GM23248 (cell line): ENCODE data around the gene DHFR2. TPM values are rescaled to one million over a fixed set of nuclear protein-coding genes. Genes with fewer than 3 reads are reported as not detected.

Experiments
- DNase-seq: peaks from one replicate; pipeline ENCODE4 v3.0.0-alpha.2; 2015
- H2AFZ ChIP-seq: fragments of 200-600 bp; sonication (generic); 2 replicates; pipeline ENCODE4 v1.6.1; 2016; ENCODE audit warnings: antibody characterized with exemption
- H3F3A ChIP-seq: fragments of 200-600 bp; sonication (generic); 2 replicates; pipeline ENCODE4 v1.6.1; 2016; ENCODE audit warnings: mild to moderate bottlenecking, antibody characterized with exemption, mixed run types; ENCODE audit not compliant: insufficient read depth
- H3K27ac ChIP-seq: fragments of 200-600 bp; sonication (generic); 2 replicates; pipeline ENCODE4 v1.5.1; 2016; ENCODE audit warnings: mild to moderate bottlenecking
- H3K27me3 ChIP-seq: fragments of 200-600 bp; sonication (generic); replicated peaks from 2 replicates; pipeline ENCODE4 v1.6.1; 2016; ENCODE audit warnings: mild to moderate bottlenecking; ENCODE audit not compliant: insufficient read depth
- H3K36me3 ChIP-seq: fragments of 200-600 bp; sonication (generic); 2 replicates; pipeline ENCODE4 v1.6.1; 2016; ENCODE audit warnings: low read depth, mild to moderate bottlenecking
- H3K4me1 ChIP-seq: fragments of 200-600 bp; sonication (generic); 2 replicates; pipeline ENCODE4 v1.6.1; 2016; ENCODE audit warnings: mild to moderate bottlenecking; ENCODE audit not compliant: insufficient read depth
- H3K4me2 ChIP-seq: fragments of 200-600 bp; sonication (generic); one replicate; pipeline ENCODE4 v1.6.1; 2016; ENCODE audit warnings: mild to moderate bottlenecking; ENCODE audit not compliant: unreplicated experiment
- H3K4me3 ChIP-seq: fragments of 200-600 bp; sonication (generic); 2 replicates; pipeline ENCODE4 v1.5.1; 2016; ENCODE audit warnings: mild to moderate bottlenecking
- H3K79me2 ChIP-seq: fragments of 200-600 bp; sonication (generic); 2 replicates; pipeline ENCODE4 v1.6.1; 2016; ENCODE audit warnings: mild to moderate bottlenecking; ENCODE audit not compliant: insufficient read depth
- H3K9ac ChIP-seq: fragments of 200-600 bp; sonication (generic); 2 replicates; pipeline ENCODE4 v1.6.1; 2016; ENCODE audit warnings: mild to moderate bottlenecking
- H3K9me2 ChIP-seq: fragments of 200-600 bp; sonication (generic); 2 replicates; pipeline ENCODE4 v1.6.1; 2016; ENCODE audit warnings: mixed run types, mild to moderate bottlenecking, moderate library complexity; ENCODE audit not compliant: insufficient read depth
- H3K9me3 ChIP-seq: fragments of 200-600 bp; sonication (generic); one replicate; pipeline ENCODE4 v1.6.1; 2017; ENCODE audit warnings: low read depth
- H4K20me1 ChIP-seq: fragments of 200-600 bp; sonication (generic); 2 replicates; pipeline ENCODE4 v1.6.0; 2016; ENCODE audit not compliant: insufficient read depth
- EZH2 ChIP-seq: fragments of 200-600 bp; sonication (generic); IDR thresholded peaks from 2 replicates; pipeline ENCODE4 v1.6.1; 2018; ENCODE audit warnings: antibody characterized with exemption, mild to moderate bottlenecking; ENCODE audit not compliant: insufficient read depth, poor library complexity, severe bottlenecking
- EZH2phosphoT487 ChIP-seq: fragments of 200-600 bp; sonication (generic); IDR thresholded peaks from 2 replicates; pipeline ENCODE4 v1.6.1; 2018; ENCODE audit warnings: antibody characterized with exemption, moderate library complexity, mild to moderate bottlenecking, low read depth; ENCODE audit not compliant: insufficient read depth
- WGBS, 2 experiments: methylation state at CpG; one replicate each; pipeline ENCODE4 v1.1.6; 2015 to 2017; ENCODE audit warnings: low lambda C conversion rate in 2 of 2, low coverage in 1 of 2; ENCODE audit errors: missing lambda C conversion rate in 2 of 2; 5-methylcytosine and 5-hydroxymethylcytosine counted together
- in situ Hi-C: fragments of 300-500 bp; cut with MboI; formaldehyde crosslinking; loops from 2 replicates; pipeline ENCODE4 v1.15.0; 2020
- polyA plus RNA-seq: library from polyadenylated mRNA; unstranded; fragments of >200 nt; fragmentation: Nextera tagmentation; extraction: Ambion mirVana; gene quantifications from 2 replicates; pipeline ENCODE4 v1.2.1, GENCODE V29; 2016
- total RNA-seq: library from RNA; depleted of rRNA; stranded (reverse); fragments of >200 nt; shearing (Covaris generic); gene quantifications from 2 replicates; pipeline ENCODE4 v1.2.3, GENCODE V29; 2014

Gene DHFR2
- total and polyA plus RNA-seq, 2 experiments from 2014 or later, result 3.9 to 4.1 TPM

GRCh38 chr3:94092086-94092485 is 29.4 kb upstream of the DHFR2 start:
- no peak overlapping the region for H3K9ac ChIP-seq
- no peaks in the 10 kb centered on the region for H4K20me1 ChIP-seq
- no peaks in the 10 kb centered on the region for H3F3A ChIP-seq
- no peak for TF ChIP-seq EZH2
- no peak for TF ChIP-seq EZH2phosphoT487
- no peaks in the 10 kb centered on the region for H3K9me2 ChIP-seq
- H3K4me3 ChIP-seq, result no peak overlapping the region
- in situ Hi-C loops, result no loop called here
- no peaks in the 10 kb centered on the region for H3K79me2 ChIP-seq
- H3K4me1 ChIP-seq, result no peaks in the 10 kb centered on the region
- no peaks in the 10 kb centered on the region for H3K27me3 ChIP-seq
- WGBS, 2 experiments, result 95 to 97% methylated on average over 1 of the region's 1 CpG
- no peak overlapping the region for H3K27ac ChIP-seq
- DNase-seq, result no peak
- no peaks in the 10 kb centered on the region for H3K9me3 ChIP-seq
- no peak overlapping the region for H2AFZ ChIP-seq
- H3K4me2 ChIP-seq, result no peak overlapping the region
- peaks cover 10% of the 10 kb centered on the region for H3K36me3 ChIP-seq

- H3K4me2 ChIP-seq, result no peak overlapping the region
- H3K9me3 ChIP-seq, result no peaks in the 10 kb centered on the region
- WGBS, 2 experiments, result 95 to 100% methylated on average over 1 of the region's 1 CpG
- H3K9ac ChIP-seq, result no peak overlapping the region
- no peak for TF ChIP-seq EZH2
- TF ChIP-seq EZH2phosphoT487, result no peak
- no peak for DNase-seq
- no peak overlapping the region for H3K27ac ChIP-seq
- H3K9me2 ChIP-seq, result no peaks in the 10 kb centered on the region
- in situ Hi-C loops, result no loop called here
- no peaks in the 10 kb centered on the region for H3K27me3 ChIP-seq
- peaks cover 6% of the 10 kb centered on the region; the same call in 1 of the 2 replicates for H3K36me3 ChIP-seq
- no peaks in the 10 kb centered on the region for H4K20me1 ChIP-seq
- no peaks in the 10 kb centered on the region for H3K79me2 ChIP-seq
- H3F3A ChIP-seq, result no peaks in the 10 kb centered on the region
- H3K4me1 ChIP-seq, result no peaks in the 10 kb centered on the region
- H3K4me3 ChIP-seq, result no peak overlapping the region
- H2AFZ ChIP-seq, result no peak overlapping the region
Observed at GRCh38 chr3:94089126-94089525, 26.4 kb upstream of the DHFR2 start.

GRCh38 chr3:94083261-94083660 is 20.5 kb upstream of the DHFR2 start:
- H3F3A ChIP-seq, result no peaks in the 10 kb centered on the region

GRCh38 chr3:94082391-94082937 is 19.7 kb upstream of the DHFR2 start:
- Histone ChIP-seq H3K27ac (no peak overlapping the region), H3K9ac (no peak overlapping the region), H3K9me3 (no peaks in the 10 kb centered on the region), H3K79me2 (0 out of 2 replicates have a peak, but pooled peaks cover 17% of the 10 kb centered on the region), H3K36me3 (no peaks in the 10 kb centered on the region), H3K9me2 (no peaks in the 10 kb centered on the region), H3K4me1 (no peaks in the 10 kb centered on the region), H3K4me3 (no peak overlapping the region), H3F3A (no peaks in the 10 kb centered on the region), H3K4me2 (no peak overlapping the region), H4K20me1 (no peaks in the 10 kb centered on the region), H2AFZ (no peak overlapping the region), H3K27me3 (no peaks in the 10 kb centered on the region)
- 82 to 87% methylated on average over 8 of the region's 8 CpGs for WGBS, 2 experiments
- no peak for TF ChIP-seq EZH2phosphoT487
- no peak for TF ChIP-seq EZH2
- no peak for DNase-seq
- in situ Hi-C loops, result no loop called here

More at GRCh38 chr3:94083261-94083660, 20.5 kb upstream of the DHFR2 start:
- H3K9me3 ChIP-seq, result no peaks in the 10 kb centered on the region
- H3K9me2 ChIP-seq, result no peaks in the 10 kb centered on the region
- H3K27me3 ChIP-seq, result no peaks in the 10 kb centered on the region
- H3K4me3 ChIP-seq, result no peak overlapping the region
- H3K79me2 ChIP-seq, result 0 out of 2 replicates have a peak, but pooled peaks cover 11% of the 10 kb centered on the region
- WGBS, 2 experiments, result 83 to 85% methylated on average over 4 of the region's 4 CpGs
- no peak for DNase-seq
- no peaks in the 10 kb centered on the region for H3K4me1 ChIP-seq
- no peak overlapping the region for H3K27ac ChIP-seq
- TF ChIP-seq EZH2 (no peak), EZH2phosphoT487 (no peak)
- in situ Hi-C loops, result no loop called here
- no peak overlapping the region for H3K9ac ChIP-seq
- no peak overlapping the region for H2AFZ ChIP-seq
- H4K20me1 ChIP-seq, result no peaks in the 10 kb centered on the region
- H3K36me3 ChIP-seq, result no peaks in the 10 kb centered on the region
- no peak overlapping the region for H3K4me2 ChIP-seq
